Activated CD4-positive, alpha-beta T cell treated with anti-CD3 and anti-CD28 coated beads, Interleukin-2, amount 10 ng/mL, durations not matched to agents 7 days and 5 days (primary cell): Measurements from ENCODE around the gene SGO2. TPM values are rescaled to one million over a fixed set of nuclear protein-coding genes. Genes with fewer than 3 reads are reported as not detected.

Experiments used
- CTCF ChIA-PET: fragments of 350-600 bp; sonication (Branson Sonifier 250); formaldehyde crosslinking; loops from one replicate; lab custom pipeline; 2021; ENCODE audit warnings: antibody characterized with exemption; lab: Charles Lee
- POLR2A ChIA-PET: fragments of 350-600 bp; sonication (Branson Sonifier 250); formaldehyde crosslinking; loops from one replicate; lab custom pipeline; 2021; ENCODE audit warnings: antibody characterized with exemption; lab: Charles Lee
- DNase-seq: peaks from one replicate; pipeline ENCODE4 v3.0.0-alpha.2; 2020
- H3K27ac Mint-ChIP-seq: one replicate; pipeline ENCODE4 v1.8.0; 2021; ENCODE audit warnings: mild to moderate bottlenecking, moderate library complexity, mixed read lengths
- H3K27me3 Mint-ChIP-seq: one replicate; pipeline ENCODE4 v1.8.0; 2021; ENCODE audit warnings: mixed read lengths
- H3K36me3 Mint-ChIP-seq: one replicate; pipeline ENCODE4 v1.8.0; 2021; ENCODE audit warnings: low read depth, mixed read lengths
- H3K4me1 Mint-ChIP-seq: one replicate; pipeline ENCODE4 v1.8.0; 2021; ENCODE audit warnings: mixed read lengths
- H3K4me3 Mint-ChIP-seq: one replicate; pipeline ENCODE4 v1.8.0; 2021; ENCODE audit warnings: mild to moderate bottlenecking, moderate library complexity, mixed read lengths
- H3K9me3 Mint-ChIP-seq: one replicate; pipeline ENCODE4 v1.8.0; 2021; ENCODE audit warnings: mixed read lengths
- total RNA-seq, 2 experiments: library from RNA; stranded (reverse); gene quantifications; one replicate each; pipeline ENCODE4 v1.2.3, GENCODE V29; 2021

Gene SGO2
- total RNA-seq, 2 experiments from 2014 or later, result 47.7 to 55.2 TPM

- DNase-seq, result peak; percentile 20
- Mint-ChIP-seq H3K4me3 (peak within 1 kb of the TSS; percentile 65), H3K9me3 (no peaks in the 10 kb centered on the region), H3K36me3 (peaks cover 21% of the 10 kb centered on the region), H3K4me1 (peaks cover 12% of the 10 kb centered on the region), H3K27ac (no peak within 1 kb of the TSS), H3K27me3 (peaks cover 12% of the 10 kb centered on the region)
- ChIA-PET CTCF (interaction anchor here (1.0 kb wide), 1 partner anchor 118 kb away, joined by 4 read pairs; no protein-coding TSS in a partner anchor), POLR2A (interaction anchor here (0.5 kb wide), 1 partner anchor 598 kb away, joined by 4 read pairs; no protein-coding TSS in a partner anchor)
These were observed 60.0 kb downstream of the SGO2 start, which contains the start of gene AOX1 for GRCh38 chr2:200585730-200586643. Gene AOX1, plus strand, starts transcription at chr2:200586014. Its CDS starts 95 bp downstream, at chr2:200586109.

DNA sequence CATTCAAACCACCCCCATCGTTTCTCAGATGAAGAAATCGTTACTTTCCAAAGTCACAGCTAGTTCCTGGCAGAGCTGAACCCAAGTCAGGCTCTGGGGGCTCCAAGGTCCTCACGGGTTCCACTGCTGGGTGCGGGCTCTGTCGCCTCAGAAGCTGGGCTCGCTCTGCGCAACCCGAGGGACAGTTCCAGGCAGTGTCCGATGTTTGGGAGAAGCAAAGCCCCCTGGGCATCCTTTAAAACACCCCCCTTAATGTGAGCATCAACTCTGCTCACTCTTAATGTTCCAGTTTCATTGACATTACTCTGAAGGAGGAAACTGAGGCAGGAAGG lies 60.6 kb downstream of the SGO2 start:
- CTCF ChIA-PET, result interaction anchor here (0.8 to 1.0 kb wide), 2 partner anchors 24 to 28 kb away, joined by 3 read pairs; no protein-coding TSS in a partner anchor
- Mint-ChIP-seq H3K27ac (no peak overlapping the region), H3K4me1 (peaks cover 12% of the 10 kb centered on the region), H3K27me3 (peaks cover 12% of the 10 kb centered on the region), H3K9me3 (no peaks in the 10 kb centered on the region), H3K36me3 (peaks cover 21% of the 10 kb centered on the region), H3K4me3 (peak overlapping the region; percentile 65)
- no peak for DNase-seq
- POLR2A ChIA-PET, result interaction anchor here (0.5 kb wide), 1 partner anchor 597 kb away, joined by 4 read pairs; no protein-coding TSS in a partner anchor

- H3K9me3 Mint-ChIP-seq, result no peaks in the 10 kb centered on the region
- DNase-seq, result no peak
- ChIA-PET CTCF (interaction anchor here (0.6 to 1.0 kb wide), 5 partner anchors 9 to 201 kb away, joined by 3 to 4 read pairs (median 3); no protein-coding TSS in a partner anchor), POLR2A (no interaction called here)
- peaks cover 12% of the 10 kb centered on the region for H3K27me3 Mint-ChIP-seq
- H3K4me3 Mint-ChIP-seq, result no peak overlapping the region
- peaks cover 16% of the 10 kb centered on the region for H3K36me3 Mint-ChIP-seq
- H3K4me1 Mint-ChIP-seq, result peaks cover 12% of the 10 kb centered on the region
- H3K27ac Mint-ChIP-seq, result no peak overlapping the region
These were observed 61.1 kb downstream of the SGO2 start for GRCh38 chr2:200587007-200587616.

- ChIA-PET POLR2A (no interaction called here), CTCF (no interaction called here)
- H3K4me1 Mint-ChIP-seq, result peaks cover 12% of the 10 kb centered on the region
- H3K9me3 Mint-ChIP-seq, result no peaks in the 10 kb centered on the region
- no peak overlapping the region for H3K27ac Mint-ChIP-seq
- no peak overlapping the region for H3K4me3 Mint-ChIP-seq
- DNase-seq, result no peak
- H3K27me3 Mint-ChIP-seq, result peaks cover 20% of the 10 kb centered on the region
- peaks cover 14% of the 10 kb centered on the region for H3K36me3 Mint-ChIP-seq
These were observed 62.2 kb downstream of the SGO2 start for GRCh38 chr2:200588076-200588678.

DNA sequence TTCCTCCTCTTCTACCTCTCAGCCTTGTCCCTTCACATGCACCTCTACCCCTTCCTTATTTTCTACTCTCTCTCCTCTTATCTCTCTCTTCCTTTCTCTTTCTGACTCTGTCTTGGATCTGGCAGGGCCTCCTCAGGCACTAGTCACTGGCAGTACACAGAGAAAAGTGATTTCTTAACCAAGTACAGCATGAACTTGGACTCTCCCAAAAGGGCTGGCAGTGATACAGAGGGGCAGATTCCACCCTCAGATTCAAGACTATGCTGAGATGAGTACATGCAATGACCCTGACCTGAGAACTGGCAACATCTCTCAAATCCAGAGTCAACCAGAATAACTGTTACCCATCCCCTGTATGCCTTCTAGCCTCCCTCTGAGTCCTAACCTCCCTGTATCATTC lies 64.1 kb downstream of the SGO2 start:
- no peak overlapping the region for H3K4me3 Mint-ChIP-seq
- no peaks in the 10 kb centered on the region for H3K9me3 Mint-ChIP-seq
- peaks cover 7% of the 10 kb centered on the region for H3K4me1 Mint-ChIP-seq
- no peak for DNase-seq
- ChIA-PET CTCF (no interaction called here), POLR2A (no interaction called here)
- peaks cover 21% of the 10 kb centered on the region for H3K27me3 Mint-ChIP-seq
- peaks cover 2% of the 10 kb centered on the region for H3K36me3 Mint-ChIP-seq
- no peak overlapping the region for H3K27ac Mint-ChIP-seq

GRCh38 chr2:200591308-200591707 lies 65.3 kb downstream of the SGO2 start:
- no peaks in the 10 kb centered on the region for H3K36me3 Mint-ChIP-seq

GRCh38 chr2:200592406-200593075 lies 66.5 kb downstream of the SGO2 start:
- ChIA-PET CTCF (interaction anchor here (0.9 kb wide), 1 partner anchor 11 kb away, joined by 3 read pairs; no protein-coding TSS in a partner anchor), POLR2A (no interaction called here)
- H3K4me3 Mint-ChIP-seq, result no peak overlapping the region
- H3K9me3 Mint-ChIP-seq, result no peaks in the 10 kb centered on the region
- DNase-seq, result no peak
- no peaks in the 10 kb centered on the region for H3K36me3 Mint-ChIP-seq
- peaks cover 18% of the 10 kb centered on the region for H3K27me3 Mint-ChIP-seq
- H3K27ac Mint-ChIP-seq, result no peak overlapping the region
- H3K4me1 Mint-ChIP-seq, result no peaks in the 10 kb centered on the region

More at GRCh38 chr2:200591308-200591707, 65.3 kb downstream of the SGO2 start:
- Mint-ChIP-seq H3K9me3 (no peaks in the 10 kb centered on the region), H3K27me3 (peaks cover 20% of the 10 kb centered on the region), H3K27ac (no peak overlapping the region), H3K4me1 (peaks cover 2% of the 10 kb centered on the region), H3K4me3 (no peak overlapping the region)
- CTCF ChIA-PET, result no interaction called here
- POLR2A ChIA-PET, result no interaction called here
- no peak for DNase-seq

DNA sequence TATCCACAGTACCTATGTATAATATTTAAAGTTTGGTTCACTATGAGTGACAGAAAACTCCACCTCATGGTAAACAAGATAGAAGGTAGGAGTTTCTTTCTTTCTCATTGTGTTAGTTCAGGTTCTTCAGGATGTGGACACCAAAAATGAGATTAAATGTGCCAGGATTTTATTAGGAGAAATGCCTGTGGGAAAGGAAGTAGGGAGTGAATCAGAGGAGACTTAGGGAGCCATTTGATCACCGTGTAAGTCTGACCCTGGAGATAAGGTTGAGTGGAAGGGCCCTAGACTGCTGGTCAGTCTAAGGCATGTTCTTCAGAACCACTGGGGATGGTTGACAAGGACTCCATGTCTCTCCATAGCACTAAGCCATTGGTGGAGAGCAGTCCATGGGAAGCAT lies 67.9 kb downstream of the SGO2 start:
- Mint-ChIP-seq H3K9me3 (no peaks in the 10 kb centered on the region), H3K27ac (no peak overlapping the region), H3K27me3 (peaks cover 20% of the 10 kb centered on the region), H3K4me3 (no peak overlapping the region), H3K36me3 (no peaks in the 10 kb centered on the region), H3K4me1 (no peaks in the 10 kb centered on the region)
- ChIA-PET CTCF (no interaction called here), POLR2A (no interaction called here)
- DNase-seq, result no peak

- peaks cover 16% of the 10 kb centered on the region for H3K27me3 Mint-ChIP-seq
- H3K27ac Mint-ChIP-seq, result no peak overlapping the region
- H3K9me3 Mint-ChIP-seq, result no peaks in the 10 kb centered on the region
- H3K4me3 Mint-ChIP-seq, result no peak overlapping the region
- ChIA-PET CTCF (no interaction called here), POLR2A (no interaction called here)
- DNase-seq, result no peak
- no peaks in the 10 kb centered on the region for H3K4me1 Mint-ChIP-seq
- no peaks in the 10 kb centered on the region for H3K36me3 Mint-ChIP-seq
These were observed 69.9 kb downstream of the SGO2 start for GRCh38 chr2:200595913-200596312.

- DNase-seq, result no peak
- Mint-ChIP-seq H3K9me3 (no peaks in the 10 kb centered on the region), H3K4me1 (no peaks in the 10 kb centered on the region), H3K27ac (no peak overlapping the region), H3K4me3 (no peak overlapping the region), H3K36me3 (no peaks in the 10 kb centered on the region), H3K27me3 (peaks cover 16% of the 10 kb centered on the region)
- CTCF ChIA-PET, result no interaction called here
- POLR2A ChIA-PET, result no interaction called here
These were observed 71.0 kb downstream of the SGO2 start for GRCh38 chr2:200596774-200597570.

GRCh38 chr2:200599206-200599605 lies 73.2 kb downstream of the SGO2 start:
- POLR2A ChIA-PET, result no interaction called here
- no peak for DNase-seq
- CTCF ChIA-PET, result no interaction called here
- no peaks in the 10 kb centered on the region for H3K4me1 Mint-ChIP-seq
- peaks cover 11% of the 10 kb centered on the region for H3K27me3 Mint-ChIP-seq
- H3K27ac Mint-ChIP-seq, result no peak overlapping the region
- H3K9me3 Mint-ChIP-seq, result no peaks in the 10 kb centered on the region
- H3K4me3 Mint-ChIP-seq, result no peak overlapping the region
- no peaks in the 10 kb centered on the region for H3K36me3 Mint-ChIP-seq
